ENCODE data around the gene PCDHA8. TPM values are rescaled to one million over a fixed set of nuclear protein-coding genes. Genes with fewer than 3 reads are reported as not detected.
"Not testable (repeated sequence)": the region's sequence is repeated elsewhere in the genome, so short reads cannot be mapped to it uniquely, and the experiment has no call there.

Gene PCDHA8
- total RNA-seq, 1 experiment from 2014 or later, result not detected

DNA sequence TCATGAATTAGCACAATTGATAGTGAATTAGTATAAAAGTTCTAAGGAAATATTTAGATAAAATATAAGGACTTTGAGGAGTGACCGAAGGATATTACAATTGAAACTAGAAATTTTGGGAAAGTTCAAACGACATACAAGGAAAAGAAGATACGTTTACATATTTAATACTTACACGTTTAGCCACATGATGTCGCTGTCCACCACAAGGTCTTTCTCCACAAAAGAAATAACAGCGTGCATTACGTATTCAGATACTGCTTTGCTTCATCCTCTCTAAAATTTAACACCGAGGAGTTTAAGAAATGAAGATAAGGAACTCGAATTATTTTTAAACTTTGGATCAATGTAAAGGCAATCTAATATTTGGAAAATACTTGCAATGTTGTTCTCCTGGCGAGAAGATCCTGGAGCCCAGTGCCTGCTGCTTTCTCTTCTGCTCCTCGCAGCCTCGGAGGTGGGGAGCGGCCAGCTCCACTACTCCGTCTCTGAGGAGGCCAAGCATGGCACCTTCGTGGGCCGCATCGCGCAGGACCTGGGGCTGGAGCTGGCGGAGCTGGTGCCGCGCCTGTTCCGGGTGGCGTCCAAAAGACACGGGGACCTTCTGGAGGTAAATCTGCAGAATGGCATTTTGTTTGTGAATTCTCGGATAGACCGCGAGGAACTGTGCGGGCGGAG lies 40.0 kb upstream of the PCDHA8 start, which contains the start of gene PCDHA3:
PCDHA3 (plus strand) TSS at position 242 of the 678 bp plus-strand sequence.
- POLR2A ChIA-PET (ENCODE audit: unreplicated experiment), result no interaction called here
- Histone ChIP-seq H3K4me3 (no peak within 1 kb of the TSS), H3K4me1 (replicated peaks; ENCODE audit: insufficient read depth) (no peaks in the 10 kb centered on the region), H3K27me3 (ENCODE audit: insufficient read depth, low read depth) (no peaks in the 10 kb centered on the region), H3K36me3 (ENCODE audit: low read depth) (no peaks in the 10 kb centered on the region), H3K9me2 (ENCODE audit: insufficient read depth) (no peaks in the 10 kb centered on the region; the same call in 1 of the 2 replicates), H3K4me2 (no peak within 1 kb of the TSS), H3K9me3 (ENCODE audit: insufficient read depth, low read depth) (peaks cover 14% of the 10 kb centered on the region; the same call in 1 of the 2 replicates), H3K79me2 (ENCODE audit: low read depth) (no peaks in the 10 kb centered on the region), H3F3A (ENCODE audit: insufficient read depth, low read depth) (no peaks in the 10 kb centered on the region), H3K27ac (no peak within 1 kb of the TSS), H4K20me1 (ENCODE audit: insufficient read depth) (no peaks in the 10 kb centered on the region), H2AFZ (no peak within 1 kb of the TSS)
- TF ChIP-seq CTCF (conservative IDR thresholded peaks at IDR 0.05) (no peak), EZH2 (IDR thresholded peaks at IDR 0.05; ENCODE audit: low read depth) (no peak)
- CTCF ChIA-PET, result no interaction called here
- BruUV-seq (replicated peaks), result no TSS peak
- intact Hi-C loops (cut with micrococcal nuclease; ENCODE audit: unreplicated experiment), result no loop called here
- DNase-seq, result no peak

DNA sequence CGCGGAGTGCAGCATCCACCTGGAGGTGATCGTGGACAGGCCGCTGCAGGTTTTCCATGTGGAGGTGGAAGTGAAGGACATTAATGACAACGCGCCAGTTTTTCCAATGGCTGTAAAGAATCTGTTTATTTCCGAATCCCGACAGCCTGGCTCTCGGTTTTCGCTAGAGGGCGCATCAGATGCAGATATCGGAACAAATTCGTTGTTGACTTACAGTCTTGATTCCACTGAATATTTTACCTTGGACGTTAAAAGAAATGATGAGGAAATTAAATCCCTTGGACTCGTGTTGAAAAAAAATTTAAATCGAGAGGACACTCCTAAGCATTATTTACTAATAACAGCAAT lies 39.5 kb upstream of the PCDHA8 start:
- no peak overlapping the region for H2AFZ ChIP-seq
- H3K79me2 ChIP-seq (ENCODE audit: low read depth), result no peaks in the 10 kb centered on the region
- POLR2A ChIA-PET (ENCODE audit: unreplicated experiment), result no interaction called here
- no peak overlapping the region for H3K4me2 ChIP-seq
- H3K36me3 ChIP-seq (ENCODE audit: low read depth), result no peaks in the 10 kb centered on the region
- no peak for DNase-seq
- H3K27me3 ChIP-seq (ENCODE audit: insufficient read depth, low read depth), result no peaks in the 10 kb centered on the region
- H4K20me1 ChIP-seq (ENCODE audit: insufficient read depth), result no peaks in the 10 kb centered on the region
- intact Hi-C loops (cut with micrococcal nuclease; ENCODE audit: unreplicated experiment), result no loop called here
- peaks cover 14% of the 10 kb centered on the region; the same call in 1 of the 2 replicates for H3K9me3 ChIP-seq (ENCODE audit: insufficient read depth, low read depth)
- TF ChIP-seq CTCF (conservative IDR thresholded peaks at IDR 0.05) (no peak), EZH2 (IDR thresholded peaks at IDR 0.05; ENCODE audit: low read depth) (no peak)
- H3K4me3 ChIP-seq, result no peak overlapping the region
- no peak overlapping the region for H3K27ac ChIP-seq
- CTCF ChIA-PET, result no interaction called here
- H3K4me1 ChIP-seq (replicated peaks; ENCODE audit: insufficient read depth), result no peaks in the 10 kb centered on the region
- H3F3A ChIP-seq (ENCODE audit: insufficient read depth, low read depth), result no peaks in the 10 kb centered on the region
- H3K9me2 ChIP-seq (ENCODE audit: insufficient read depth), result no peaks in the 10 kb centered on the region; the same call in 1 of the 2 replicates
- BruUV-seq (replicated peaks), result no TSS peak

DNA sequence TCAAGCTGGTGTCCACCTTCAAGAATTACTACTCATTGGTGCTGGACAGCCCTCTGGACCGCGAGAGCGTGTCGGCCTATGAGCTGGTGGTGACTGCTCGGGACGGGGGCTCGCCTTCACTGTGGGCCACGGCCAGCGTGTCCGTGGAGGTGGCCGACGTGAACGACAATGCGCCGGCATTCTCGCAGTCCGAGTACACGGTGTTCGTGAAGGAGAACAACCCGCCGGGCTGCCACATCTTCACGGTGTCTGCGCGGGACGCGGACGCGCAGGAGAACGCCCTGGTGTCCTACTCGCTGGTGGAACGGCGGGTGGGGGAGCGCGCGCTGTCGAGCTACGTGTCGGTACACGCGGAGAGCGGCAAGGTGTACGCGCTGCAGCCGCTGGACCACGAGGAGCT lies 38.6 kb upstream of the PCDHA8 start:
- H3K9me2 ChIP-seq (ENCODE audit: insufficient read depth); H3K79me2 ChIP-seq (ENCODE audit: low read depth); intact Hi-C loops (cut with micrococcal nuclease; ENCODE audit: unreplicated experiment); H2AFZ ChIP-seq; H3K36me3 ChIP-seq (ENCODE audit: low read depth); H3K4me3 ChIP-seq; H3K27me3 ChIP-seq (ENCODE audit: insufficient read depth, low read depth); DNase-seq; CTCF ChIA-PET; BruUV-seq (replicated peaks); POLR2A ChIA-PET (ENCODE audit: unreplicated experiment); H3F3A ChIP-seq (ENCODE audit: insufficient read depth, low read depth); H3K4me2 ChIP-seq; H3K27ac ChIP-seq; H4K20me1 ChIP-seq (ENCODE audit: insufficient read depth); H3K4me1 ChIP-seq (replicated peaks; ENCODE audit: insufficient read depth): not testable (repeated sequence)
- H3K9me3 ChIP-seq (ENCODE audit: insufficient read depth, low read depth), result peaks cover 14% of the 10 kb centered on the region; the same call in 1 of the 2 replicates

DNA sequence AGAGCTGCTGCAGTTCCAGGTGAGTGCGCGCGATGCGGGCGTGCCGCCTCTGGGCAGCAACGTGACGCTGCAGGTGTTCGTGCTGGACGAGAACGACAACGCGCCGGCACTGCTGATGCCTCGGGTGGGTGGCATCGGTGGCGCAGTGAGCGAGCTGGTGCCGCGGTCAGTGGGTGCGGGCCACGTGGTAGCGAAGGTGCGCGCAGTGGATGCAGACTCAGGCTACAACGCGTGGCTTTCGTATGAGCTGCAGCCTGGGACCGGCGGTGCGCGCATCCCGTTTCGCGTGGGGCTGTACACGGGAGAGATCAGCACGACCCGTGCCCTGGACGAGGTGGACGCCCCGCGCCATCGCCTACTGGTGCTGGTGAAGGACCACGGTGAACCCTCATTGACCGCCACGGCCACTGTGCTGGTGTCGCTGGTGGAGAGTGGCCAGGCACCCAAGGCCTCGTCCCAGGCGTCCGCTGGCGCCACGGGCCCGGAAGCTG lies 38.2 kb upstream of the PCDHA8 start:
- Histone ChIP-seq H3K27me3 (ENCODE audit: insufficient read depth, low read depth) (no peaks in the 10 kb centered on the region), H3K27ac (no peak overlapping the region), H3K4me2 (no peak overlapping the region), H3K9me2 (ENCODE audit: insufficient read depth) (no peaks in the 10 kb centered on the region; the same call in 1 of the 2 replicates), H3K9me3 (ENCODE audit: insufficient read depth, low read depth) (peaks cover 14% of the 10 kb centered on the region), H3F3A (ENCODE audit: insufficient read depth, low read depth) (no peaks in the 10 kb centered on the region), H3K4me1 (replicated peaks; ENCODE audit: insufficient read depth) (no peaks in the 10 kb centered on the region), H3K36me3 (ENCODE audit: low read depth) (no peaks in the 10 kb centered on the region), H3K4me3 (no peak overlapping the region), H2AFZ (no peak overlapping the region), H3K79me2 (ENCODE audit: low read depth) (no peaks in the 10 kb centered on the region), H4K20me1 (ENCODE audit: insufficient read depth) (no peaks in the 10 kb centered on the region)
- intact Hi-C loops (cut with micrococcal nuclease; ENCODE audit: unreplicated experiment), result no loop called here
- no peak for DNase-seq
- POLR2A ChIA-PET (ENCODE audit: unreplicated experiment), result no interaction called here
- TF ChIP-seq EZH2 (IDR thresholded peaks at IDR 0.05; ENCODE audit: low read depth) (no peak), CTCF (conservative IDR thresholded peaks at IDR 0.05) (no peak)
- no TSS peak for BruUV-seq (replicated peaks)
- CTCF ChIA-PET, result no interaction called here
